Measurements from ENCODE around the gene NR1H2.
A peak's percentile ranks its signal among the peaks of the same experiment; 100 is the strongest.
"Not testable (repeated sequence)": the region's sequence is repeated elsewhere in the genome, so short reads cannot be mapped to it uniquely, and the experiment has no call there.

NR1H2 gene
- 90.0 to 140 (median 114) reads per million in 9 experiments for total RNA-seq

DNA sequence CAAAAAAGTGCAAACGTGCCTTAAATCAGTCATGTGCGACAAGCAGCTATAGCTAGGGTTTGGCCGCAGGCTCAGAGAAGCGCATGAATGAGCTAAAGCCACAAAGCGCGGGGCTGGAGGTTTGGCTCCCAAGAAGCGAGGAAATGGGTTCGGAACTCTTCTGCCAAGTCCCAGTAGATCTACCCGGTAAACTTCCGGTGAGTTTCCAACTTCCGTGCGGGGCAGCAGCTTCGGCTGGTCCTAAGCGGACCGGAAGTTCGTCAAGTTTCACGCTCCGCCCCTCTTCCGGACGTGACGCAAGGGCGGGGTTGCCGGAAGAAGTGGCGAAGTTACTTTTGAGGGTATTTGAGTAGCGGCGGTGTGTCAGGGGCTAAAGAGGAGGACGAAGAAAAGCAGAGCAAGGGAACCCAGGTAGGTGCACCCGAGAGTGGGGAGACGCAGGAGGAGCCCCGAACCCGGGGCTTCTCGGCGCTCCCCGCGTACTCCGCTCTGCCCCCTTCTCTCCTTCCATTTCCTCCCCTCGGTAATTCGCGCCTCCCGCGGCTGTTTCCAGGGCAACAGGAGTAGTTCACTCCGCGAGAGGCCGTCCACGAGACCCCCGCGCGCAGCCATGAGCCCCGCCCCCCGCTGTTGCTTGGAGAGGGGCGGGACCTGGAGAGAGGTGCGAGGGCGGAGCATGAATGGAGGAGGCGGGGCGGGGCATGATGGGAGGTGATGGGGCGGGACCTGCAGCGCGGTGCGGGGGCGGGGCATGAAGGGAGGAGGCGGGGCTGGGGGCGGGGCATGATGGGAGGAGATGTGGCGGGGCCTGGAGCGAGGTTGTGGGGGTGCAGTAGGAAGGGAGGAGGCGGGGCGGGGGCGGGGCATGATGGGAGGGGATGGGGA, at the start of gene NR1H2:
Gene NR1H2, plus strand, starts transcription at position 292 of the 885 bp plus-strand sequence. CDS start 1,149 bp downstream, outside the sequence.
- Mint-ChIP-seq H3K27ac (peak within 1 kb of the TSS; percentile 99), H3K4me3 (peak within 1 kb of the TSS; percentile 94 to 98), H3K9me3 (no peaks in the 10 kb centered on the region), H3K4me1 (ENCODE audit: low read depth in 2 of 2) (peaks cover 17 to 26% of the 10 kb centered on the region in 2 donors), H3K27me3 (no peaks in the 10 kb centered on the region), H3K36me3 (ENCODE audit: insufficient read depth) (peaks cover 44% of the 10 kb centered on the region)
- peak; percentile 86 for ATAC-seq (replicated peaks)
- peak; percentile 95 to 97 (median 96) for DNase-seq

DNA sequence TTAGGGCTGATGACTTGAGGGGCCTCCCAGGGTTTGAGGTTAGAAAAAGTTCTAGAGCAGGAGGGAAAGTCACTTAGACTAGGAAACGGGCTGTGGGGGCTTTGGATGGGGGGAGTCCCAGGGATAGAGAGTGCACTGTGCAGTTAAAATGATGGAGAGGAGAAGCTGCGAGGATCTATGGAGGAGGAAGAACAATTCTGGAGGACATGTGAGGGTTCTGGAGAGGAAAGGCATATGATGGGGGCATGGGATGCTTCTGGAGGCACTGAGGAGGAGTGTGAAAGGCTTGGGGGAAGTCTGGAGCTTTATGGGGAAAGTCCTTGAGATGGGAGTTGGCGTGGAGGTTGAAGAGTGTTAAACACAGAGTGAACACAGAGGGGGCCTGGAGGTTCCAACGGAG, 49.2 kb upstream of the NR1H2 start:
- Mint-ChIP-seq H3K4me1 (ENCODE audit: low read depth in 2 of 2) (peaks cover 30 to 40% of the 10 kb centered on the region in 2 donors), H3K36me3 (ENCODE audit: insufficient read depth) (peaks cover 14% of the 10 kb centered on the region), H3K9me3 (peaks cover 10 to 14% of the 10 kb centered on the region in 2 donors), H3K4me3 (peak overlapping the region; percentile 56 to 73), H3K27ac (peak overlapping the region in 1 of 2 donors; percentile 0), H3K27me3 (peaks cover 67 to 72% of the 10 kb centered on the region in 2 donors)
- DNase-seq (no peak), ATAC-seq (replicated peaks) (no peak)

DNA sequence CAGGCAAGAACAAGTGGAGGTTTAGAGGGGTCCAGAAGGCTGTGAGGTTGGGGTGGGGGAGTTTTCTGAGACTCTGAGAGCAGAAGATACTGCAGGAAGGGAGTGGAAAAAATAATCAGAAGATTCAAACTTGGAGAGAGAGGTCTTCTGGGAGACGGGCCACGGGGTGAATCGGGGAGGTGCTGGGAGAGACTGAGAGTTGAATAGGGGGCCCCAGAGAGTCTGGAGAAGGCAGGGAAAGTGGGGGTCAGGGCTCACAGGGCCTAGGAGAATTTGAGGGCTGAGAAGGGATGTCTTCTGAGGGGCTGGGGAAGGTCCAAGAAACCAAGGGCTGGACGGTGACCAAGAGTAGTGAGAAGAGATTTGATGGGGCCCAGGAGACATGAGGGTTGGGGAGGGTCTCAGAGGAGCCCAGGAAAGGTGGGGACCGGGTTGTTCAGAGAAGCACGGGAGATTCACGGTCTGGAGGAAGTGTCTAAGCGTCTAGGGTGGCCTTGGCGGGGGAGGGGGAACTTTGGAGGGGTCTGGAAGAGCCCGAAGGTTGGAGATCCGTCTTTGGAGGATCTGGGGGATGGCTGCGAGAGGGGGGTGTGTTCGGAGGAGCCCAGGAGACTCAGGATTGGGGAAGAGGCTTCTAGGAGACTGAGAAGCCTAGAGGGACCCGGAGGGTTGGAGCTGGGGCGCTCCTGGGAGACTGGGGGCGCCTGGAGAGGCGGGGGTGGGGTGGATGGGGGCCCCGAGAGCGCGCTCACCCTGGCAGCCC, 48.6 kb upstream of the NR1H2 start:
- Mint-ChIP-seq H3K4me3 (peak overlapping the region; percentile 56 to 73), H3K4me1 (ENCODE audit: low read depth in 2 of 2) (peaks cover 35 to 42% of the 10 kb centered on the region in 2 donors), H3K27me3 (peaks cover 66 to 72% of the 10 kb centered on the region in 2 donors), H3K36me3 (ENCODE audit: insufficient read depth) (peaks cover 17% of the 10 kb centered on the region), H3K9me3 (peaks cover 10 to 14% of the 10 kb centered on the region in 2 donors), H3K27ac (peak overlapping the region in 1 of 2 donors; percentile 0)
- no peak for DNase-seq
- no peak for ATAC-seq (replicated peaks)

DNA sequence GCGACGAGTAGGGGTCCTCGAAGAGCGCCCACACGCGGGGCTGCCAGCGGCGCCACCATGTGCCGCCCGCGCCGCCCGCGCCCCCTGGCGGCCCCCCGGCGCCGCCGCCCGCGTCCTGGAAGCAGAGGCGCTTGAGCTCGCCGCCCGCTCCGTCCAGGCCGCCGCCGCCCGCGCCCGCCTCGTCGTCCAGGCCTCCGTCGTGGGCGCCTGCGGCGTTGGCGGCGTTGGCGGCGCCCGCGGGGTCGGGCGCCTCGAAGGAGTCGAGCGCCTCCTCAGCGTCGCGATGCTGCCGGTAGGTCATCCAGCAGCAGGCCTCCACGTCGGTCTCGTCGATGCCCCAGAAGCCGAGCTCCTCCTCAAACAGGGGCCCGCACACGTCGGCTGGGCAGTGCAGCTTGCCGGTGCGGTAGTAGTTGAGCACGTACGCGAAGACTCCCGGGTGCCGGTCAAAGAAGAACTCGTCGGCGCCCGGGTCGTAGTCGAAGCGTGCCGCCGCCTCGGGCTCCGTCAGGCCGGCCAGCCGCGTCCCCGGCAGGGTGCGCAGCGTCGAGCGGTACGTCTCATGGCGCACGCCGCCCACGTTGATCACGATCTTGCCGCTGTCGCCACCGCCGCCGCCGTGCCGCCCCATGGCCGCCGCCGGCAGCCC, 47.9 kb upstream of the NR1H2 start:
- Mint-ChIP-seq H3K27me3 (peaks cover 67 to 77% of the 10 kb centered on the region in 2 donors), H3K4me1 (ENCODE audit: low read depth in 2 of 2) (peaks cover 38 to 43% of the 10 kb centered on the region in 2 donors), H3K36me3 (ENCODE audit: insufficient read depth) (peaks cover 17% of the 10 kb centered on the region), H3K4me3 (peak overlapping the region in 1 of 2 donors; percentile 56), H3K9me3 (peaks cover 10 to 14% of the 10 kb centered on the region in 2 donors), H3K27ac (no peak overlapping the region)
- DNase-seq: no peak
- no peak for ATAC-seq (replicated peaks)

DNA sequence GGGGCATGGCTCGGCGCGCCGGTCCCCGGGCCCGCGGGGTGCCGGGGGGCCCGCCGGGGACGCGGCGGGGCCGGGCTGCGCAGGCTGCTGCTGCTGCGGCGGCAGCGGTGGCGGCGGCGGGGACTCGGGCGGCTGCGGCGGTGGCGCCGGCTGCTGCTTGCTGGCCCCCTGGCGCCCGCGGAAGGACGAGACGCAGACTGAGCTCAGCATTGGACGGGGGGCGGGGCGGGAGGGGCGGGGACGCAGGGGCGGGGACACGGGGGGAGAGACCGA, 47.4 kb upstream of the NR1H2 start:
- no peak overlapping the region for H3K27ac Mint-ChIP-seq
- peak overlapping the region; percentile 67 to 82 for H3K4me3 Mint-ChIP-seq
- DNase-seq (no peak), ATAC-seq (replicated peaks) (no peak)
- H3K27me3 Mint-ChIP-seq: peaks cover 62 to 77% of the 10 kb centered on the region in 2 donors
- H3K4me1 Mint-ChIP-seq (ENCODE audit: low read depth in 2 of 2): peaks cover 39 to 47% of the 10 kb centered on the region in 2 donors
- H3K9me3 Mint-ChIP-seq: peaks cover 10 to 14% of the 10 kb centered on the region in 2 donors
- H3K36me3 Mint-ChIP-seq (ENCODE audit: insufficient read depth): peaks cover 22% of the 10 kb centered on the region

DNA sequence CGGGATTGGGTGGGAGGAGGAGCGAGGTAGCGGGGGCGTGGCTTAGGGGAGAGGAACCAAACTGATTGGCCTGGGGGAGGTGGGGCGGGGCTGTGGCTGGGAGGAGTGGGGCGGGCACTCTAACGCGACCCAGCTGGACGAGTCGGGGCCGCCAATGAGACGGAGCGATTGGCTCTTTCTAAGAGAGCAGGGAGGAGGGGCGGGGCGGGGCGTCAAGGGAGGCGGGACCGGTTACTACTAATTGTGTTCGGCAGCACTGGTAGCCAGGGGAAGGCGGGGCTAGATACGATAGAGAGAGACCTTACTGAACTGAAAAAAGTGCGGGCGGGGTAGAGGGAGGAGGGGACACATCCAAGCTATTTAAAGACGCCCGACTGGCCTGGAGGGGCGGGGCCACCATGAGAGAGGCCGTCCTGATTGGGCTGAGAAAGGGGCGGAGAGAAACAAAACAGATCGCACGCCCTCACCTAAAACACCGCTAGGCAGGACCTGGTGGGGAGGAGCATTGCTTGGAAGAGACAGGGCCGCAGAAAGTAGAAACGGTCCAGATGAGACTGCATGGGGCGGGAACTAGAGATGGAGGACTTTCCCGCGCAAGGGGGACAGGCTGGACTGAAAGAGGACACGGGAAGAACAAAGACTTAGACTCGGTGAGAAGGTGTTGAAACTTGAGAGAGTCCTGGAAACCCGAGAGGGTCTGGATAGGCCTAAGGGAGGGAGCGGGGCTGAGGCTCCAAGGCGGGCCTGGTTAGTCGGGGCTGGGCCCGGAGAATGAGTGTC, 46.9 kb upstream of the NR1H2 start, which contains the start of gene KCNC3:
Gene KCNC3, minus strand, starts transcription at position 232 of the 780 bp plus-strand sequence. CDS start 295 bp downstream, outside the sequence.
- Mint-ChIP-seq H3K36me3 (ENCODE audit: insufficient read depth) (peaks cover 27% of the 10 kb centered on the region), H3K4me1 (ENCODE audit: low read depth in 2 of 2) (peaks cover 41 to 52% of the 10 kb centered on the region in 2 donors)
- peak; percentile 45 for ATAC-seq (replicated peaks)

DNA sequence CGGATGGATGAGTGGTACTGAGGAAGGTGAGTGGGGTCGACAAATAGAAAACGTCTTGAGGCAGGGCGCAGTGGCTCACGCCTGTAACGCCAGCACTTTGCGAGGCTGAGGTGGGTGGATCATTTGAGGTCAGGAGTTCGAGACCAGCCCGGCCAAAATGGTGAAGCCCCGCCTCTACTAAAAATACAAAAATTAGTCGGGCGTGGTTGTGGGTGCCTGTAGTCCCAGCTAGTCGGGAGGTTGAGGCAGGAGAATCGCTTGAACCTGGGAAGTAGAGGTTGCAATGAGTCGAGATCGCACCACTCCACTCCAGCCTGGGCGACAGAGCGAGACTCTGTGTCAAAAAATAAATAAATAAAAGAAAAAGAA, 46.3 kb upstream of the NR1H2 start:
- Mint-ChIP-seq H3K9me3 (peaks cover 7 to 14% of the 10 kb centered on the region in 2 donors), H3K27me3 (peaks cover 59 to 75% of the 10 kb centered on the region in 2 donors), H3K27ac (peak overlapping the region in 1 of 2 donors; percentile 89), H3K36me3 (ENCODE audit: insufficient read depth) (peaks cover 25% of the 10 kb centered on the region), H3K4me1 (ENCODE audit: low read depth in 2 of 2) (peaks cover 42 to 52% of the 10 kb centered on the region in 2 donors), H3K4me3 (peak overlapping the region; percentile 67 to 82)
- ATAC-seq (replicated peaks); DNase-seq: not testable (repeated sequence)

More for the DNA sequence above, 46.9 kb upstream of the NR1H2 start, which contains the start of gene KCNC3:
- peak; percentile 53 to 68 (median 63) for DNase-seq
- peaks cover 9 to 14% of the 10 kb centered on the region in 2 donors for H3K9me3 Mint-ChIP-seq
- H3K27me3 Mint-ChIP-seq: peaks cover 58 to 75% of the 10 kb centered on the region in 2 donors
- peak within 1 kb of the TSS in 1 of 2 donors; percentile 89 for H3K27ac Mint-ChIP-seq
- H3K4me3 Mint-ChIP-seq: peak within 1 kb of the TSS; percentile 67 to 82

DNA sequence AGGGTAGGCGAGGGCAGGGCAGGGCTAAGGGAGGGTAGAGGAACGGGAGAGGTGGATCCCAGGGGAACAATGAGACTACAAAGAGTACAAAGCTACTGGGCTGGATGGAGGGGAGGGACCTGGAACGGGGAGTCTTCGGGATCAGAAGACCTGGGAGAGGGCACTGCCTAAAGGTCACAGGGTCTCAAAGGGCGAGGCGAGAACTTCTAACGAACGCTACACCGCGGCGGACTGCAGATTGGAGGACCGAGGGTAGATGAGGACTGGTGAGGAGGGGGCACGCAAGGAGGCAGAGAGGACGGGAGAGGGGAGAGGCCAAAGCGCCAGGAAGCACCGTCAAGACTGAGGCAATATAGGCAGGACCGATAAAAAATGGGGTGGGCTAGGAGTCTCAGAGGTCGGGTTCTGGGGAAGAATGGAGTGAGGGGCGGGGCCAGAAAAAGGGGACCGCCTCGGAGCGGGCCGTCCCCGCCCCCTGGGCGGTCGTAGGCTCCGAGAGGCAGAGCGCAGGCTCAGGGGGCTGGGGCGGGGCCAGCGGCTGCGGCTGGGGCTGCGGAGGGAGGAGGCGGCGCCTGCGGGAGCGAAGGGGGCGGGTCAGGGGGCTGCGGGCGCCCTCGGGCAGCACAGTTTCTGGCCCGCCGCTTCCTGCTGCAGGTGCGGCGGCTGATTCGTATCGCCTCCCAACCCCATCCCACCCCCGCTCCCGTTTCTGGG, 45.7 kb upstream of the NR1H2 start:
- H3K4me3 Mint-ChIP-seq: peak overlapping the region; percentile 67 to 82
- DNase-seq (peak; percentile 54 to 76 (median 69)), ATAC-seq (replicated peaks) (peak; percentile 60)
- H3K9me3 Mint-ChIP-seq: peaks cover 7 to 14% of the 10 kb centered on the region in 2 donors
- H3K36me3 Mint-ChIP-seq (ENCODE audit: insufficient read depth): peaks cover 23% of the 10 kb centered on the region
- H3K4me1 Mint-ChIP-seq (ENCODE audit: low read depth in 2 of 2): peaks cover 42 to 52% of the 10 kb centered on the region in 2 donors
- peaks cover 65 to 78% of the 10 kb centered on the region in 2 donors for H3K27me3 Mint-ChIP-seq
- no peak overlapping the region for H3K27ac Mint-ChIP-seq

DNA sequence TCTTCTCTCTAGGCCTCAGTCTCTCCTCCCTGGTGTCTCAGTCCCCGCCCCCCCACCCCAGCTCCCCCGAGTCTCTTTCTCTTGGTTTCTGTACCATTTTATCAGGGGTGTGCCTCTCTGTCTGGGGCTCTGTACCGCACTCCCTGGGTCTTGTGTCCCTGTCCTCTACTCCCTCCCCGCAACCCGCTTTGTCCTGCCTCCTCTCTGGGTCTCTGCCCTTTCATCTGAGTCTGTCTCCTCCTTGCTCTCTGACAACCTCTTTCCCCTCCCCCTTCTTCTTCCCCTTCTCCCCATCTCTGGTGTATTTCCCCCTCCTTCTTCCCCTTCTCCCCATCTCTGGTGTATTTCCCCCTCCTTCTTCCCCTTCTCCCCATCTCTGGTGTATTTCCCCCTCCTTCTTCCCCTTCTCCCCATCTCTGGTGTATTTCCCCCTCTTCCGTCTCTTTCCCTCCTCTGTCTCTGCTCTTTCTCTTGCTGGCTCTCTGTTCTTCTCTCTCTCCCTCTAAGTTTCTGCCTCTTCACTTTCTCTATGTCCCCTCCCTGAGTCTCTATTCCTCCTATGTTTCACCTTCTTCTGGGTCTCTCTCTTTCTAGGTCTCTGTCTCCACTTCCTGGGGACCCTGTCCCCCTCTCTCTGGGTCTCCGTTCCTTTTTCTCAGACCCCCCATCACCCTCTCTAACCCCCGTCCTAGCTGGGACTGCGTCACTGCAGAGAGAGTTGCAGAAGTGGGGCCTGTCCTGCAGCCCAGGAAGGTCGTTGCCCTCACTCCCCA, 44.9 kb upstream of the NR1H2 start:
- Mint-ChIP-seq H3K9me3 (peaks cover 7 to 14% of the 10 kb centered on the region in 2 donors), H3K27me3 (peaks cover 69 to 83% of the 10 kb centered on the region in 2 donors), H3K4me1 (ENCODE audit: low read depth in 2 of 2) (peaks cover 42 to 52% of the 10 kb centered on the region in 2 donors), H3K4me3 (peak overlapping the region; percentile 67 to 82), H3K36me3 (ENCODE audit: insufficient read depth) (peaks cover 23% of the 10 kb centered on the region), H3K27ac (no peak overlapping the region)
- no peak for ATAC-seq (replicated peaks)
- no peak for DNase-seq

DNA sequence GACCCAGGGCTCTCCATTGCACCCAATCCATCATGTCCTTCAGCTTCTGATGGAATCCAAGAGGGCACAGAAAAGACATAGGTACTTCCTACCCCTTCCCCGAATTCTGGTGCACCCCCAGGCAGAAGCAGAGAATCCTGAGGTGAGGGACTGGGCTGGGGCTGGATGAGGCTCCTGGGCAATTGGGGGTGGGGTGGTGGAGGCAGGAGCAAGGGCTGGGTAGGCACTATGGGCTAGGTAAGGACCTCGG, 44.3 kb upstream of the NR1H2 start:
- DNase-seq: no peak
- H3K4me1 Mint-ChIP-seq (ENCODE audit: low read depth in 2 of 2): peaks cover 41 to 47% of the 10 kb centered on the region in 2 donors
- H3K4me3 Mint-ChIP-seq: peak overlapping the region; percentile 67 to 82
- H3K9me3 Mint-ChIP-seq: peaks cover 7 to 14% of the 10 kb centered on the region in 2 donors
- peaks cover 64 to 83% of the 10 kb centered on the region in 2 donors for H3K27me3 Mint-ChIP-seq
- H3K27ac Mint-ChIP-seq: no peak overlapping the region
- H3K36me3 Mint-ChIP-seq (ENCODE audit: insufficient read depth): peaks cover 23% of the 10 kb centered on the region
- no peak for ATAC-seq (replicated peaks)

DNA sequence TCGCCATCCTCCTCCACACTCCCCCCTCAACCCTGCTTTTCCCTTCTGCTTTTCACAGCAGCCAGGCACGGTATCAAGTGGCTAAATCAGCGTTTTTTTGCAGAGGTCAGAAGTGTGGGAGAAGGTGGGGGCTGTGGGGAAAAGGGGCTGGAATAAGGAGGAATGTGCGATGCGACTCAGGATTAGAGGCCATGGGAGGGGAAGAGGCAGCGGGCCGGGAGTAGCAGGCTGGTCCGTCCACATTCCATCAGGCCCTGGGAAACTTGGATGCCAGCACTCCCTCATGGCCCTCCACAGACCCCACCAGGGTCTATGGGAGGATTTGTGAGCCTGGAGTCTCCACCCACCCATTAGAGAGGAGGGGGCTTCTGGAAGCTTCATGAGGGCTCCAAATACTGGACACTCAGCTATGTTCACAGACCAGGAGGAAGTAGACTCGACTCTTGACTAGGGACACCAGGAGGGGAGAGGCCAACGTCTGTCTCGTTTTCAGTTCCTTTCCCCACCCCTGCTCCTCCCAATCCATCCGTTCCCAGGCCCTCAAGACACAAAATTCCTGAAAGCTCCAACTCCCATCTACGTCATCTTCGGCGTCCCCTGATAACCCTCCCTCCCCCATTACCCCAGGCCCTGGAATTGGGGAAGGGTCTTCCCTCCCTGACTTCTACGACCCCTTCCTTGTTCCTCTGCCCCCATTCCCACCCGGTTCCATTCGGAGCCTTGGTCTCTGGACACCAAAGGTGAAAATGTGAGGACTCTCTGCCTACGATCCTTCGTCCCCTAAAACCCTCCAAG, 43.8 kb upstream of the NR1H2 start:
- Mint-ChIP-seq H3K4me3 (peak overlapping the region; percentile 67 to 82), H3K27ac (no peak overlapping the region), H3K4me1 (ENCODE audit: low read depth in 2 of 2) (peaks cover 39 to 43% of the 10 kb centered on the region in 2 donors), H3K27me3 (peaks cover 59 to 83% of the 10 kb centered on the region in 2 donors), H3K36me3 (ENCODE audit: insufficient read depth) (peaks cover 23% of the 10 kb centered on the region), H3K9me3 (peaks cover 7 to 14% of the 10 kb centered on the region in 2 donors)
- no peak for DNase-seq
- ATAC-seq (replicated peaks): no peak

Data from effector memory CD8-positive, alpha-beta T cell (primary cell).